ENCODE data around the gene TTC27.

- no peak for TF ChIP-seq CTCF (IDR thresholded peaks at IDR 0.05)
- TF ChIP-seq POLR2A (IDR thresholded peaks at IDR 0.05) = no peak
Observed at GRCh38 chr2:32706815-32707579, 79.1 kb downstream of the TTC27 start.

All from lower leg skin (tissue), 3 donors.